Measurements from ENCODE around the gene DENND1A.

DENND1A gene

DNA sequence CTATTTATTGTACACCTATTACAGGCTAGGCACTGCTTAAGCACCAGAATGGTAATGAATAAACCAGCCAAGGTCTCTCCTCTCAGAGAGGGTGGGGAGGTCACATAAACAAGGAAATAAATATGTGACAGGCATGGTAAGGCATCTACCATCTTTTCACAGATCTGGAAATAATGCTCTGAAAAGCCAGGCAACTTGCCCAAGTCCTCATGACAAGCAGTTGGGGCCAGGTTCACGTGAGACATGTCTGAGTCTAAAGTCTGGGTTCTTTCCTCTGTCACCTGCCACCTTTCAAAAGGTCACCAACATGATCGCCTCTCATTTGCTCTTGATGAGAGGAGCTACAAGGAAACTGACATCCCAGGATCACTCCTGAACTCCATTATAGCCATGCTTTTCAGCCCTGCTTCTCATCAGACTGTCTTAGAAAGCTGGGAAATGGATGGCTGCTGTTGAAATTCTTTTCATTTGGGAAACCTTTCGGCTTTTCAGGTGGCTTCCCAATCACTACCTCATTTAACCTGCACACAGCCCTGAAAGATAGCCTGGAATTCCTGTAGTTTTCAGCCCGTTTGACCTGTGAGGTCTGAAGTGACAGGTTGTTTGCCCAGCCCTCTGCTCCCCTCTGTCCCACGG is 450.8 kb downstream of the DENND1A start:
- no peak for DNase-seq

DNA sequence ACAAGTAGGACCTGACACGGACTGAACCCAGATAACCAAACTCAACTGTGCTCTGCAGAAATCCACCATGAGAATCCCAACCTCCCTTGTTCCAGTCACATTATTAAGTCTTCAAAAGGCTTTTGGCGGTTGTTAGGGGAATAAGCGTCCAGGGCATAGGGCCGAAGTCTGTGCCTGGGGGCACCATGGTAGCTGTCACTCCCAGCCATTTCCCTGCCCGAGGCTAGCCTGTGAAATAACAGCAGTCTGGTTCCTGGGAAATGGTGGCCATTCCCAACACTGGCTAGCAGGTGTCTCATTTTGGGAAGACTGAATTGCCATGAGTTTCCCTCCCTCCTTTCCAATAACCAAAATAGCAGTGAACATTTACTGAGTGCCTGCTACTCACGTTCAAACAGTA is 451.8 kb downstream of the DENND1A start:
- DNase-seq: no peak

DNA sequence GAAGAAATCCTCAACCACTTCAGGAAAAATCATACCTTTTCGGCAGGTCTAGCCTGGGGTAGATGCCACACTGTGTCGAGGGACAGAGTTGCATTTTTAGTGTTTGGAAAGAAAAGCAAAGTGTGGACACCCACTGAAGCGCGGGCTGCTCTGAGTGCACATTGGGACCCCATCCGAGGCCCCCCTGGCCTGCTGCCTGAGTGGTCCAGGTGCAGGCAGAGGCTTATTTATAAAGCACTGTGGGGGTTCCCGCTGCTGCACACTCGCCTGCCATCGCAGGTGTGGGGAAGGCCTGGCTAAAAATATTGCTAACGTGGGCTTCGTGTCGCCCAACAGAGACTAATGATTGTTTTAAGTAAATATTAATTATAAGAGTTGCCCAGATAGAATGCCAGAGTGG is 454.5 kb downstream of the DENND1A start:
- no peak for DNase-seq

DNA sequence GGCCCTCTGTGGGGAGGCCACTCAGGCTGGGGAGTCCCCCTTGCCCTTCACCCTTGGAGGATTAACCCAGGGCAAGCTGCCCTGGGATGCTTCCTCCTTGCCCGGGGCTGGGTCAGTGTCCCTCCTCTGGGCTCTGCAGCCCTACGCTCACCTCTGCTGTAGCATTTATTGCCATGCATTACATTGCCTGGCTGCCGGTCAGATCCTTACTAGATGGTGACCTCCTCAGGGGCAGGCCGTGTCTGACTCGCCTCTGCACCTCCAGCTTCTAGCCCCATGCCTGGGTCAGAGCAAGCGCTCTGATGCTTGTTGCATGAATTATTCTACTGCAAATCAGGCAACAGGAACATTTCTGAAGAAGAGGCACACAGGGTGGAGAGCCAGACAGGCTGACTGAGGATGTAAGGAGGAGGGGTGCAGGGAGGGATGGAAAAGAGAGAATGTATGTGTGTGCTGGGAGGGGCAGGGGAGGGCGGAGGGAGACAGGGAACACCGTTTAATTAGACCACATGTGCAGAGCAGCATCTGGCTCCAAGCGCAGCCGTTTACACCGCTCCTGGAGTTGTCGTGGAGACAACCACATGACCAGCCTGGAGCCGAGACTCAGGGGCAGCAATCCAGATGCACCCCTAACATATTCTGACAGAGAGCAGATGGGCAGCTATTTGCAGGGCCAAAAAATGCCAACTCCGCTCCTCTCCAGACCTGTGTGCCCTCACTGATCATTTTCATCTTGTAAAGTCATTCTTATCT is 456.9 kb downstream of the DENND1A start:
- DNase-seq: peak; percentile 15

DNA sequence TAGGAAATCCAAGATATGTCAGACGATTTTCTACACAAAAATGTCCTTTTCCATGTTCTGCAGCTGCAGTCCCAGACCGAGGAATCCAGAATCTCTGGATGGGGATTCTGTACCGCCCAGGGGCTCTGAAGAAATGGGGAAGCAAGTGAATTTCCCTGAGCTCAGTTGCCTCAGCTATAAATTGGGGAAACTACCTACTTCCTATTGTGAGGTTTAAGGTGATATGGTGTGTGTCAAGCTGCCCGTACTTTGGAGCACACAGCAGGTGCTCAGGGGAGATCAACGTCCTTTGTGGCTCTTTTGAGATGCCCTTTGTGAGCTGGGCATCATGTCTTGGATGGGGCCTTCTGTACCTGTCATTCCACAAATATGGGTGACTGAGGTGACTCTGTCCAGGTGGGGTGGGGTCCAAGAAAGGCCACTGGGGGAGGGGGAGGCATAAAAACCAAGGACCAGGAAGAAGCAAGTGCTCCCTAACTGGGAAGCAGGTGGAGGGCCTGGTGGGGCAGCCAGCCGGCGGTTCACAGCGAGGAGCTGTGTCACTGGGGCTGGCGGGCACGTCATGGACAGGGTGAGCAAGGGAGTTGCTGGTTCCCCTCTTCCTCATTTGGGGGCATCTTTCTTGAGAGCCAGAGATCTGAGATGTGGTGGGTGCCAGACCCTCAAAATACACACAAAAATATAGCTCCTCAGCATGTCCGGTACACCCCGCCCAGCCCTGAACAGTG is 457.9 kb downstream of the DENND1A start:
- DNase-seq: no peak

DNA sequence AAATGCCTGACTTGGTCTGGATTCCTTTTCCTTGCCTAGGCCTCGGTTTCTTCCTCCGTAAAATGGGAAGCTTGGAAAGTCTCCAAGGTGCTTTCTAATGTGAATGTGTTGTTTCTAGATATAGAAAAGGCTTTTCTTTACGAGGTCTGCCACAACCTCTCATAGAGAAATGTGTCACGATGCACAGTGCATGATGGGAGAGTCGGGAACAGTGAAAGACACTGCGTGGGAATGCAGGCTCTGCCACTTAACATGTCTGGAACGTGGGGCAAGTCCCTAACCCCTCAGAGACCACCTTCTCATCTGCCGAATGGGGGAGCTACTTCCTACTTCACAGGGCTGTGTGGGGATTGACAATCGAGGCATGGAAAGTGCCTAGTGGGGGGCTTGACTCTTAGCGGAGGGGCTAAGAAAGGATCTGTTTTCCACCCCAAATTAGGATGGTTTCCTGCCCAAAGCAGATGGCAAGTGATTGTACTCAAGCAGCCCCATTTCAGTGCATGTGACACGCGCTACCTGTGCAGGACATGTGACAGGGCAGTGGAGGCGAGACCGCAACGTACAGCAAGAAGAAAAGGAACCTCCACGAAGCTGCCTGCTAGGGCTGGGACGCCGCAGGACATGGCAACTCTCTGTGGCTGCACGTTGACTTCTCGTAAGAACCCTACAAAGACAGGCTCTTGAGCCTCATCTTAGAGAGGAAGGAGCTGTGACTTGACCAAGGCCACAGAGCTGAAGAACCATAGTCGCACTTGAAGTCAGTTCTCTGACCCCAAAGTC is 458.7 kb downstream of the DENND1A start:
- no peak for DNase-seq

DNA sequence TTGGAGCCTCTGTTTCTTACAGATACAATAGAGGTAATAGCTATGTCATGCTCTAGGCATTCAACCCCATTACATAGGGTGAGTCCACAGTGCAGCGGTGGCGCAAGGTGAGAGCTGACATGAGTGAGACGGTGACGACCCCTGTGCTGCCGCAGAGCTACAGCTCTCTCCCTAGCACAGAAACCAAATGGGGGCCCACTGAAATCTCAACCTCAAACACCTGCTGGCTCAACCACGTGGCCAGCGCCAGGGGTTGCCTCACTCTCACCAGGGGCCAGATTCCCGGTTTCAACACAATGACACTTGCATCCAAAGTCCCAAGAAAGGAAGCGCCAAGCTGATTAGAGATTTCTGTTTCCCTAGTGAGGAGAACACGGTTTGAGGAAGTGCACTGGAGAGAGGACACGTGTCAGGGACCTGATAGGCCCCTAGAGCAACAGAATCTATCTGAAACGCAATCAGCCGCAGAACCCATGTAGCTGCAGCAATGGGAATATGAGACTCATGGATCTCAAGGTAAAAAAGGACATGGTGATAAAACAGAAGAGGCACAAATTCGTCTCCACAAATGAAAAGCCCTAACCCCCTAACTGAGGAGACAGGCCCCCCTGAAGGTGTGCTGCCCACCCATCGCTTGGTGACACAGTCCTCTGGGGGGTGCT is 459.7 kb downstream of the DENND1A start:
- no peak for DNase-seq

DNA sequence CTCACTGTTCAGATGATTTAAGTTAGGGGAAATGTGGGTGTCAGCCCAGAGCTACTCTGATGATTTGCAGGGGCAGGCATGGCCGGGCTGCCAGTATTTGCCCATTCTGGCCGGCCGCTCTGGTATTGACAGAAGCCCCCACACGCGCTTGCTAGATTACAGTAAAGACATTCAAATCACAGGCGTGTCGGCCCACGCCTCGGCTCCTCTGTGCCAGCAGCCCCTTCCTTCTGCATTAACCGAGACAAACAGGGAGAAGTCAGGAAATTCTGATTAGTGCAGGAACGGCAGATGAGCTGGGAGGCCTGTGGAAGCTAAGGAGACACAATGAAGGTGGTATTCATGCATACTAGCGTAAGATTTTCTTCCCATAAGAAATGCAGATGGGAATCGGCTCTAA is 460.6 kb downstream of the DENND1A start:
- no peak for DNase-seq

DNA sequence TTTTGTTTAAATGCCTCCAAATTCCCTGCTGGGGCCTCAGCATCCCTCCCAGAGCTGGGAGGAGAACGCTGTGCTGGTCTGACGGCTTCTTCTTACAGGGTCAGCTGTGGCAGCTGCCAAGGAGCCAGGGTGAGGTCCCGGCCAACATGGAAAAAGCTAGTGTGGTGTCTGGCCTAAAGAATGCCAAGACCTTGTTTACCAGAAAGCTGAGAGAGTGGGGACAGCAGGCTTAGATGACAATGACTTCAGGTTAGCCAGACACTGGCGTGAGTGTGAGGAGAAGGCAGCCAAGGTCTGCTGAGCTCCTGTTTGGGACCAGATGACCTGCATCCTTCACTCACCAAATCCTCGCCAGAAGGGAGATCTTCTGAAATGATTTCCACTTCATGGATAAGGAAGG is 461.4 kb downstream of the DENND1A start:
- DNase-seq: no peak

DNA sequence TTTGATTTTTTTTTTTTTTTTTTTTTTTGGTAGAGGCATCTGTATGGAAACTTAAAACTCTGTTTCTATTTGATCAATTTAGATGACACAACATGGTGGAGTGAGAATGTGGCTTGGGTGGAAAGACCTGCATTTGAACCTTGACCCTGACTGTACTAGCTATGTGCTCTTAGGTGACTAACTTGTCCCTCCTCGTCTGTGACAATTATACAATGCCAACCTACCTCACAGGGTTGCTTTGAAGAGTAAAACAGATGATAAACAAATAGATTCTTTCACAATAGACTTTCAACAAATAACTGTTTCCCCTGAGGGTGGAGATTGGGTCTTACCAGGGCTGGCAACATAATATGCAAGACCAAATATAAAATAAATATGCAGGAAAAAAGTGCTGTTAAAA is 464.6 kb downstream of the DENND1A start:
- DNase-seq: no peak

DNA sequence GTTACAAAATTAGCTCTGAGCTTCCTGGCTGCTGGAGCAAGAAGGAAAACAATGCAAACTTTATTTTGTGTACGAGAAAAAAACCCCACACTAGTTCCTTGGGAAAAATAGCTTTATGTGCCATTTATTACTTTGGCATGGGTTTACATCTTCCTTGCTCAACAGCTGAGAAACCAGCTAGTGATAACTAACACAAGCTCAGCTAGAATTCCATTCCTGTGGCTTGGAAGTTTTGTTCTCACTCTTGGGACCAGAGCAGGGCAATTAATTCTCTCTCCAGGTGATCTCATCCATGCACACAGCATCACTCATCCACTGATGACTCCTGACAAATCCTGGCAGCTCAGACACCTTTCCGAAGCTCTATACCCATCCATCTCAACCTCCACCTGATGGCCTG is 469.8 kb downstream of the DENND1A start:
- DNase-seq: no peak

DNA sequence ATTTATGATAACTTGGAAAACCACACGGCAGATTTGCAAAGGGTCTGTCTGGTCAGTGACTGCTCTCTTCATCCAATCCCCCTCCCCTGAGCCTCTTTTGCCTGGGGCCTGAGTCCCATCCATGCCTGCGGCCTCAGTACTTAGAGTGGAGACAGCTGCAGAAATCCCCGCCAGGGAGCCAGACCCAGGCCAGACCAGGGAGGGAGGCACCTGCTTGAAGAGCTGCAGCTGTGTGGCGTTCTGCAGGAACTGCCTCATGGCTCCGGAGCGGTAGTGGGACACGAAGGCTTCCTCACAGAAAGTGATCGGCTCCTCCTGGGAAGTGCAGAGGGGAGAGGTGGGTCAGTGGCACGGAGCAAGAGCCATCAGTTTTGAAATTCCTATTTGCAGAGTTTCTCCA is 472.3 kb downstream of the DENND1A start:
- DNase-seq: no peak

DNA sequence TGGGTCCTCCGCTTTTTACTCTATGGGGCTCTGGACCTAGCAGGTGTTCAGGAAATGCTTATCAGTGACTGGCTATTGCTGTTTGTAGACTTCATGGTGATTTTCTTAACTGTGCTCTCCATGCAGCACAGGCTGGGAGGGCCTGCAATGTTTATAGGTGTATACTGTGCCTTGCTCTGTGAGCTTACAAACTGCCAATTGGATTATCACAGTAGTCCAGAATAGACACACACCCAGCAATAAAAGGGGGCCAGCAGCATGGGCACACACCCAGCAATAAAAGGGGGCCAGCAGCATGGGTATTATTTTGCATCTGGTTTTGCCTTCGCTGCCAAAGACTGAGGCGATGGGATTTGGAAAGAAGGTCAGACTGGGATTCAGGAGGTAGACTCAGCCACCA is 473.9 kb downstream of the DENND1A start:
- DNase-seq: no peak

DNA sequence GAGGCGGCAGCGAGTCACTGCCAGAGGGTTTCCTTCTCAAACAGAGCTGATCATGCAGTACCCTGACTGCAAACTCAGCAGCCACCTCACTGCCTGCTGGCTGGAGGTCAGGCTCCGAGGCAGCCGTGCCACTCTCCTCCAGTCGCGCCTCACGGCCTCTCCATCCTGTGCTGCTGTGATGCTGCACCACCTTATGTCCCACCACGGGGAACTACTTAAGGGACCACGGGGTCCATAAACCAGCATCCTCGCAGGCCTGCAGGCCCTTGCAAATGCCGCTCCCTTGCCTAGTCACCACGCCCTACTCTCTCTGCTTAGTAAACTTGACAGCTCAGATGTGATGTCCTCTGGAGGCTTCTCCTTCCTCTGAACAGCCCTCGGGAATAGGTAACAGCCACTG is 474.7 kb downstream of the DENND1A start:
- no peak for DNase-seq

DNA sequence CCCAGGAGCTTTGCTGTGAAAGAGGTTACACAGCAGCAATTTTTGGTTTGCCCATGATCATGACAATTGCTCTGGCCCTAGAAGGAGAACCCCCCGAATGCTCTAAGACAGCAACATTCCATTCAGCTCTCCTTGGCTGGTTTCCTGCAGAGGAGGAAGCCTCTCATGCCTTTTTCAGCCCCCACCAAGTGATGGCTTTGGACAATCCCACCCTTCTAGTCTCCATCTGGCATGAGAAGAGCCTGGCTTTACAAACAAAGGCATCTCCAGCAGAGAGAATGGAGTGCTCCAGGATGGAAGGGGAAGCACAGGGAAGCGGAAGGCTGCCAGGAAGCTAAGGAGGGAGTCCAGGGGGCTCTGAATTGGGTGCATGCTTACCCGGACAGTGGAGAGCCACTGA is 475.6 kb downstream of the DENND1A start:
- no peak for DNase-seq

DNA sequence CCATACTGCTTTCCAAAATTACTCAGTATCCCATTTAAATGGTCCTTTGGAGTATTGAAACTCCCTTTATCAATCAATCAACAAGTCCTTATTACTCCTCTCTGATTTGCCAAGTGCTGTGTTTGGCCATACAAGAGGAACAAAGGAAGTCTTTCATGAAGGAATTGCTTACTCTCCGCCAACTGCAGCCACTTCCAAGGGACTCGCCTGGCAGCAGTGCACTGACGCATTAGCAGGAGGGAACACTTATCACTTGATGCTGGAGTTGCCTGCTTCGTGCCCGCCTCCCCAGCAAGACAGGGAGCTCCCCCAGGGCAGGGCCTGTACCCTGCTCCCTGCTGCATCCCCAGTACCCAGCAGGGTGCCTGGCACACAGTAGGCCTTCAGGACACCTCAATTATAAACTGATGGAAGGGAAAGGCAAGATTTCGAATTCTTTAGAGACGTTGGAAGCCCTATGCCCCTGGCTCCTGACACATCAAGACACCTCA is 476.1 kb downstream of the DENND1A start:
- peak; percentile 4 for DNase-seq

DNA sequence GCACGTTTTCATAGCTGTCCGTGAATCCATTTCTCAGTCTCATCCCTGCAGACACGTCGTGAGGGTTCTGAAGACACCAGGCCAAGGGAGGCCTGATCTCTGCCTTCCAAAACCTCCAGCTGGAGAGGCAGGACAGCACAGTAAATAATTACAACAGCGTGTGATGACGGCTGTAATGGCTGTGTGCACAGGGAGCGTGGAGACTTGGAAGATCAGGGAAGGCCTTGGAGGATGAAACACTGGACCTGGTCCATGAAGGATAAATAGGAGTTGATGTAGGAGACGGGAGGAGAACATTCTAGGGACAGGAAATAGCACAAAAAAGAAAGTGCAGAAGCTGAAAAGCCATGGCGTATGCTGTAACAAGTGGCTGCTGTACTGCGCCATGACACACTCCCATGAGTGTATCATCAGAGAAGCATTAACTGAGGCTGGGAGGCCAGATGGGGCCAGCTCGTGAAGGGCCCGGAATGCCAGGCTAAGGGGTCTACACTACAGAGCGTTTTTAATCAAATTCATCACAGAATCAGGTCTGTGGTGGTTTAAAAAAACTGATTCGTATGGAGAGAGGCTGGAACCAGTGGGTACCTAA is 476.8 kb downstream of the DENND1A start:
- no peak for DNase-seq

DNA sequence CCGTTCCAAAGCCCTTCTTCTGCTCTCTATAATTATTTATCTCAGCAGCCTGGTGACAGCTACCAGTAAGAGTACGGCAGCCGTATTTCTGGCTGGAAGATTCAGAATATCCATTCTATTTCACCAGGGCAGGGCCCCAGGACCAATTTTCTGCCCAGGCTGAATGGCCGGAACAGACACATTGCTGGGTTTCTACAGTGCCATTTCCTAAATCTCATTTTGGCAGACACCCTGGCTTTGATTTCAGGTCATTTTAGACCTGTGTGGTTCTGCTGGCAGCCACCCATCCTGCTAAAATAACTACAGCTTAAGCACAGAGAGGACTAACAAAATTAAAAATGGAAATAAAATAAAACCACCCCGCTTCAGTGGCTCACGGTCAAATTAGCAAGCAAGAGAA is 478.9 kb downstream of the DENND1A start:
- no peak for DNase-seq

DNA sequence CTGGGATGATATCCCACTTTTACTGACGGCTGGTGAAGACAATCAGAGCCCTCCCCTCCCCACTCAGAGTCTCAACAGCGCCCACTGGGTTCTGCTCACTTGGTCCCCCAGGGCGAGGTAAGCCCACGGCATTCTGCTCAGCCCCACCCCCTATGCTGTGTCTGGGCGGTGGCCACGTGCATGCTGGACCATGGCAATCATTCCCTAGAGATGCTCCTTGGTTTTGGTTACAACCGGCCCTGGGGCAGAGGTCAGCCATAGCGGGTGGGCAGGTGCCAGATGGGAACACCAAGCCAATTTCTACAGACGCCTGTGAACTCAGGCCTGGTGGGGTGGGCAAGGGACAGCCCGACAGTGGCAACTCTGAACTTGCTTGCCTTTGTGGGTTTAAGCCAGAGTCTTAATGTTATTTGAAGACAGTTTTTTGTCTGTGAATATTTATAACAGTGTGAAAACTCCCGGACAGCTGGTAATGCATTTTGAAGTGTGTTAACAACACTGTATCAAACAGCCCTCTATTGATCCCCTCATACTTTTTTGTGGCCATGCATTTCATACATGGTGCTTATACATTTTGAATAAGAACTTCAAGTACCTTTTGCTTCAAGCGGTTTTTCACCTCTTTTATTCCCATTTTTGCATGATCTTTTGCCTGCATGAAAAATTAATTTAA is 479.7 kb downstream of the DENND1A start:
- DNase-seq: no peak

DNA sequence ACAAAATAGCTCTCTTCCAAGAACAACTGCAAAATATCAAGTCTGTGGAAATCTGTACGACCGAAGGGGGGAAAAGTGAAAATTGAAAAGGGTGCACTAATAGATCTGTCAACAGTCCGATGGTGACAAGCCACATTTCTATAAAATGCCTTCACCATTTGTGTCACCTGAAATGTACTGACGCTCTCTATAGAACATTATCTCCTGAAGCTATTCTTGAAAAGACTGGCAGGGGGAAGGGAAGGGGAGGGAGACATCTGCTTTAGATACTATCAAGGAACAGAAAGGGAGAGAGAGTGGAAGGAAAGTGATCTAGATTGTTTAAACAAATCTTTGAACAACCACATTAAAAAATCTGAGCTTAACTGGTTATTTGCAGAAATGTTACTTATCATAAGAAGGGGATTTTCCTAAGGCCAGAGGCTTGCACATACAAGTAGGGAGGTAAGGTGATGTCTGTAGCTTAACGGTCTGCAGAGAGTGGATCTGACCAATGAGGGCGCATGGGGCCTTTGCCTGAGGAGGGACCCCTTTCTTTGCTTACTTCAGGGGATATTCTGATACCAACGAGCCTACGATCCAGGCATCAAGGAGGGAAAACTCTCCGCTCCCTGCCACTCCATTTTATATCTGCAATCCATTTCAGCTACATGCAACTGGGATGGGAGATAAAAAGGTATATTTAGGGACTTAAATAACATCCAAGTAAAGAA is 481.8 kb downstream of the DENND1A start:
- DNase-seq: no peak

Measured in DMS79 (cell line).